Measurements from ENCODE around the gene KCNE4.

The KCNE4 gene

DNA sequence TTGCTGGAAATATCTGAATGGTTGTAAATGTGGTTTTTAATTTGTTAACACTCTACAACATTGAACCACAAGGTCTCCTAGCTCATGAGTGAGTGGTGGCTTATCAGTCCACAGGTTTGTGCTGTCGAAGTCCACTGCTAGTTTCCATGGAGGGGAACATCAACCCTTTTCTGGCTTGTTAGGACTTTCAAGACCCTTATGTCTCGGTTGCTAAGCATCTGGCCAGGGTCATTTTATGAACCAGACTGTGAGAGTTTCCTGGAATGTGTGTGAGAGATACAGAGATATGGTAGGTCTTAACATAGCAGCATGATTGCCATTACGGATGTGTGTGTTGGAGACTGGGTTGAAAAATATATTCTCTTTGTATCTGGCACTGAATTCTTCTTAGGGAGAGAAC, 36.9 kb downstream of the KCNE4 start:
- DNase-seq, result no peak

DNA sequence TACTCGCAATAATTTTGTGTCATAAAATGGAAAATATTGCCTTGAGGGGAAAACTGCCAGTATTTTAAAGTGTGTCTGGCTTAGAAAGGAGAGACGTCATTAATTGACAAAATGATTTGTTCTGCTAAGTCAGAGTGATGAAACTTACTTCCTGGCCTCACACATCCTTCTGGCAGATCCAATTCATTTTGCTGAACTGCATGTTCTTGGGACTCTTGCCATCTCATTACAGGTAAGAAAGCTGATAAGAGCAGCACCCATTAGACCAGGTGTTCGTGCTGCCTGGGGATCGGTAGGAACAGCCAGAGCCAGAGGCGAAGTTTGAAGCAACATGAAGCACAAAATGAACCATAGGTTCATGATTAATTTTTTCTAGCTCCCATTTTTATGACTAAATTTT, 38.0 kb downstream of the KCNE4 start:
- DNase-seq, result no peak

DNA sequence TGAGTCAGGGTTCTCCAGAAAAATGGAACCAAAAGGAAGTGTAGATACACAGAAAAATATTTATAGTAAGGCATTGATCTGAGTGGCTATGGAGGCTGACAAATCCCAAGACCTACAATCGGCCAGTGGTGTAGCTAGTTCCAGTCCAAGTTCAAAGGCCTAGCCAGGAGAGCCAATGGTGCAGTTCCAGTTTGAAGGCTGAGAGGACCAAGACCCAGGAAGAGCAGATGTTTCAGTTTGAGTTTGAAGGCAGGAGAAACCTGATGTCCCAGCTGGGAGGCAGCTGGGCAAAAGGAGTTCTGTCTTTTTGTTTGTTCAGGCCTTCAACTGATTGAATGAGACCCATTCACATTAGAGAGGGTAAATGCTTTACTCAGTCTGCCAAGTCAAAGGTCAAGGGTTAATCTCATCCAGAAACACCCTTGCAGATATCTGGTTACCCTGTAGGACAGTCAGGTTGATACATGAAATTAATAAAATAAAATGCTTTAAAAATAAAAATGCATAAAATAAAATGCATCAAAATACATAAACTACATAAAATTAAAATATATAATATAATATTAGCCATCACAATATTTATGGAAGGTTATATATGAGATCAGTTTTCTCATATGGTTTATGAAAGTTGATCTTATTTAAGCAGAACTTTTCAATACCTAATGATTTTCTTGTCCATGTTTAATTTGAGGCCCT, 38.7 kb downstream of the KCNE4 start:
- peak; percentile 23 for DNase-seq

DNA sequence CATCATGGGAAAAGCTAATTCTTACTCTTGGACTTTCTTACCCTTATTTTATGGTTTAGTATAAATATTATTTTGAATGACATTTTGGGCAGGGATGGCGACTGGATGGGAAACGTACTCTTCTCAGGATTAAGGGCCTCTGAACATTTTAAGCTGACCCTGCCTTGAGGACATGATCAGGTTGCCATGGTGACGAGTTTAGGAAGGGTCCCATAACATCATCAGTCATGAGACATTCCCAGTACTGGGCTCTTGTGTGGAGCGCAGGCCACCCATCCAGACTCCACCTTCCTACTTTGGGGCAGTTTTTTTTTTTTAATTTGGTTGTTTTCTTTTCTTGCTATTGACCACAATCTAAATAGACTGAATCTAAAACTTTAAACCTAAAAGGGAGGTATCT, 40.7 kb downstream of the KCNE4 start:
- no peak for DNase-seq

DNA sequence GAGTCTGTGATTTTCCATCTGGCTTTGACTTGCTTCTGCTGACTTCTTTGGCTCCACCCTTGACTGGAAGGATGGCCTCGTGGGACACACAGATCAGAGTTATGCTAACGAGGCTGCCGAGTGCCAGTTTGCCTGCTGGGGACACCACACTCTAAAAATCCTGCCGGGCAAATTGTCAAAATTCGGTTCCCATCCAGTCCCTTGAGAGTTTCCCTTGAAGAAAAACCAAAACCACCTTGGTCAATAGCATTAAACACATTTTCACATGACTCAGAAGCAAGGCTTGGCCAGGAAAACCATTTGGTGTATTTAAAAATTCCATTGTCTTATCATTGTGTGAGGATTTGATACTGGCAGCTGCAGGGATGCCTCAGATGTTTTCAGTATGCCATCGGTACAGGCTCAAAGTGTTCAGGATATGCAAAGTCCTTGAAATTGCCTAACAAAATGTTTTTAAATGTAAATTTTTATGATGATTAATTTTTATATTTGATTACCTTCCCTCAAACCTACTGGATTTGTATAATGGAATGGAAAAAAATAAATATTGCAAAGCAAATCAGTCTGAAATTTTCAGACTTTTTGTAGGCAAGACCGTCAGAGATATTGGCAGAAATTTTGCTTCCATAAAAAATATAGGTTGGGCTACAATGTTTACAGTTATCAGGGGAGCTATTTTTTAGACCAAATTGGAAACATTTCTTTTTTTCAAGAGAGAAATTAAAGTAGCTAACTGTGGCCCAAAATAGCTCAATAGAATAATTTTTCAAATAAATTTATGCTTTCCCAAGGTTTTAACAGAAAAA, 41.6 kb downstream of the KCNE4 start:
- no peak for DNase-seq

DNA sequence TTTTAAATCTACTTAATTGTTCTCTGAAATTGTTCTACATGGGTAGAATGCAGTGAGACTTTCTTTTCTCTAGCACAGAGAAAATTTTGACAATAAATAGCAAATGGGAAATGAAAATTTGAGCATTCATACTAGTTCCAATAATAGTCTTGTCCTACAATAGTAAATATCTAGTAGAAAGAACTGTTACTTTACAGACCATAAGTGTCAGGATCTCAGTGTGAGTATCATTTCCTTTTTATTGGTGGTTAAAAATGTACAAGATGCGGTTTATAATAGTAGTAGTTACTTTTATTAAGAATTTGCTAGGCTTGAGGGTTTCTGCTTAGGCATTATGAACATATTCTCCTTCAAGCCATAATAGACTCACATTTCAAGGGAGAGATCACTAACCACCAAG, 43.2 kb downstream of the KCNE4 start:
- no peak for DNase-seq

DNA sequence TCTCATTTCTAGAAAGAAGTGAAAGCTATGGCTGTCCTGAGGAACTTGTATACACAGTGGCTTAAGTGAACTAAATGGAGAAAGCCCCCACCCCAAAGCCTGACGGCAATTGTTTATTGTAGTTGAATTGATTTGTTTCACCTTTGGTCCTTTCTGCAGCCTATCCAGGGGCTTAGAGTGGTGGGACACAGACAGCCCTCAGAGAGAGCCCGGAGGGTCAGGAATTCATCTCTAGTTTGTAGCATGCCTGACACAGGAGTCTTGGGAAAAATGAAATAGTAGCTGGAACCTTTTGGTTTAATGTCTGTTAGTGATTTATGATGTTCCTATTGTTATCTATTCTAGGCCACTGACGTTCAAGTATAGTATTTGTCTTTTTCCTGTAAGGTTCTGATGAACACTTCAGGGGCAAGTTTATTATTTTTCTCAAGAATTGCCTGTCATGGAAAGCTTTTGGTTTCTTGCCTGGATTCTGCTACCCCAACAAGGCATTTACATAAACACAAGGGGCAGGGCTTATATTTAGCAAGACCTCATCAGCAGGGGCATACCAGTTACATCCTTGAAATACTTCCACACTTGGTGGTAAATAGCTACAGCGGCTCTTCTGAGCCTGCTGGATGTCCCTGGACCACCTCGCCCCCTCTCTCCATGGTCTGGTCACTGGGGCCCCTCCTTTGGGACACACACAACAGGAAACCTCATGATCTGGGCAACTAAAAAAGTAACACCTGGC, 44.4 kb downstream of the KCNE4 start:
- no peak for DNase-seq

DNA sequence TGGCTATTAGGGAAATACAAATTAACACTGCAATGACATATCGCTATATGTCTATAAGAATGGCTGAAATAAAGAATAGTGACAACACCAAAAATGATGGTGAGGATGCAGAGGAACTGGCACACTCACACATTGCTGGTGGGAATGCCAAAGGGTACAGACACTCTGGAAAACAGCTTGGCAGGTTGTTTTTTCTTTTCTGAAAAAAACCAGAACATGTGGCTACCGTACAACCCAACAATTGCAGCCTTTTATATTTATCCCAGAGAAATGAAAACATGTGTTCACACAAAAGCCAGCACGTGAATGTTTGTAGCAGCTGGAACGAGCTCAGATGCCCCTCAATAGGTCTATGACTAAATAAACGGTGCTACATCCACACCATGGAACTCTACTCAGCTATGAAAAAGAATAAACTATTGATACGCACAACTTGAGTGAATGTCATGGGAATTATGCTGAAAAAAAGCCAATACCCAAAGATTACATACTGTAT, 45.9 kb downstream of the KCNE4 start:
- DNase-seq, result no peak

DNA sequence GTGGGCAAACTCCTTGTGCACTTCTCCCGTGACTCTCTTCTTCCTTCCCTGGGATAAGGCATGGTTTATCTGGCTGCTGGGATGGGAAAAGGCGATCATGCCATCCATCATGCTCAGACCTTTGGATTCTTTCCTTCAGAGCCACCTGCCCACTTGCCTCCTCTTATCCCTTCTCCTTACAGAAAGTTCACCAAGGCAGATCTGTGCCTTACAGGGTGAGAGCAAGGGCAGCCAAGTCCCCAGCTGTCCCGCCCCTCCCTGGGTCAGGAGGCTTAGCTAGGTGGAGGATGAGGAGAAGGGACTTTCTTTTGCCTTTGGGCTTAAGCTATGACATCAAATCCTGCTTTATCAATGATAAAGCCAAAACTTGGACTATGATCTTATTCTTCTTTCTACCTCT, 47.6 kb downstream of the KCNE4 start:
- no peak for DNase-seq

DNA sequence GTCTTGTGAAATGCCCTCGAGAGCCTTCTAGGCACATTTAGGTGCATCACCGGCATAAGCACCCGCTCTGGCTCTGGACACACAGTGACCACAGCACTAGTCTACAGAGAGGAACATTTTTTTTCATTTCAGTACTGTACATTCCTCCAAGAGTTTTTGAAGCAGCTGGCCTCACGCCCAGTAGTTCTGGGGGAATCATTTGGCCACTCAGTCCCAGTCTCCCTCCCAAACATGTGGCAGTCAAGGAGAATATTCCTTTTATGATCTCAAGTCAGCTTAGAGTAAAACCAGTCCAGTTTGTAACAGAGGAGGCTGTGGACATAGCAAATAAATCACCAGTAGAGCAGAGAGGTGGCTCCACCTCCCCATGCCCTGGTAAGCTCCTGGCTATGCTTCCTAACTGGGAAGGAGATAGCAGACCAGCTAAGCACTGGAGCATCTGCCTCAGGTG, 48.1 kb downstream of the KCNE4 start:
- DNase-seq, result no peak

DNA sequence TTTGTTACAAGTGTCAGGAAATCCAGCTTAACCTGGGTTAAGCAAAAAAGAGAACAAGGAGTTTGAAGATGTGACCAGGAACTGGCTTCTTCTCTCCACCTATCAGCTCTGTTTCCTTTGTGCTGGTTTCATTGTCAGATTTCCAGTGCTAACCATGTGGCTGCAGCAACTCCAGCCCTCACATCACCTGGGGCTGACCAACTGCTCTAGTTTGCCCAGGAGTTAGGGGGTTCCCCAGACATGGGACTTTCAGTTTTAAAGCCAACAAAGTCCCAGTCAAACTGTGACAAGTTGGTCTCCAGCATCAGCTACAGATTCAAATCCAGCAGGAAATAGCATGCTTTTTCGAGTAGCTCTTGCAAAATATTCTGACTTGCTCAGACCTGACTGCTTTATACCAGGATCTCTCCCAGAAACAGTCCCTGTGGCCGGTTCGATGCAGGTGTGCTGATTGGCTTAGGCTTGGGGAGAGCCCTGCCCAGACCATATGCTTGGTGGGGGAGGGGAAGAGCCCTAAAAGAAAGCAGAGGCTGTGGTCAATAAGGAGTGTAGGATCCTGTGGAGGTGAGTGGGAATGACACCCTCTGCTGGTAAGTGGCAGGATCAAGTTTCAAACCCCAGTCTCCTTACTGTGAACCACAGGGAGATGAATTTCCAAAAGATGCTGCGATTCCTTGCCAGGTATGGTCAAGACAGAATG, 49.5 kb downstream of the KCNE4 start:
- no peak for DNase-seq

DNA sequence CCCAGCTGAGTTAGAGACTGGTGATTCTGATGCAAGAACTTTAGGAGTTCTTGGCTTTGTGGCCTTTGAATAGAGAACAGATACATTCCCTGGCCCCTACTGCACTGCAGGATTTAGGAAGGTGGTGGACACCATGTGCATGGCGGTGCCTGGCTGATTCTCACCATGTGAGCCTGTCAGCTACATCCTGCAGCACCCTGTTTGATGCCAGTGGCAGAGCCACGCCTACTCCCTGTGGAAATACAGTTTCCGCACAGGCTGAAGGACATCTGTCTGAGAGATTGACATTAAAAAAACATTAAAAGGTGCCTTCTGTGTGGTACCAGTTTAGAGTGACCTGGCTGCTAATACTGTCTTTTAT, 50.0 kb downstream of the KCNE4 start:
- DNase-seq, result no peak

DNA sequence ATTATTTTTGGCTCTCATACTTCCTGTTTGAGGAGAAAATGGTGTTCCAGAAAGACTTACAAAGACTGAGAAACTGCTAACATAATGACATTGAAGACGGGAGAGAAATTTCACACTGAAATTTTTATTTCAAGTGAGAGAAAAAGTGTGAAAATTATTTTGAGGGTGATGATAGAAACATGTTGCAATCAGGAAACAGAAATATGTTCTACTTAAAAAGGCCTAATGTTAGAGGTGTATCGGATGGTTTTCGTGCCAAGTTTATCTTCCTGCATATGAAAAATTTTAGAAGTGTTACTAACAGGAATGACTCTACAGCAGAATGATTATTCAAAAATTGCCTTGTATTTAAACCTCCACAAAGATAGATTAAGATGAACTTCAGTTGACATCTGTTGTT, 50.5 kb downstream of the KCNE4 start:
- DNase-seq, result no peak

DNA sequence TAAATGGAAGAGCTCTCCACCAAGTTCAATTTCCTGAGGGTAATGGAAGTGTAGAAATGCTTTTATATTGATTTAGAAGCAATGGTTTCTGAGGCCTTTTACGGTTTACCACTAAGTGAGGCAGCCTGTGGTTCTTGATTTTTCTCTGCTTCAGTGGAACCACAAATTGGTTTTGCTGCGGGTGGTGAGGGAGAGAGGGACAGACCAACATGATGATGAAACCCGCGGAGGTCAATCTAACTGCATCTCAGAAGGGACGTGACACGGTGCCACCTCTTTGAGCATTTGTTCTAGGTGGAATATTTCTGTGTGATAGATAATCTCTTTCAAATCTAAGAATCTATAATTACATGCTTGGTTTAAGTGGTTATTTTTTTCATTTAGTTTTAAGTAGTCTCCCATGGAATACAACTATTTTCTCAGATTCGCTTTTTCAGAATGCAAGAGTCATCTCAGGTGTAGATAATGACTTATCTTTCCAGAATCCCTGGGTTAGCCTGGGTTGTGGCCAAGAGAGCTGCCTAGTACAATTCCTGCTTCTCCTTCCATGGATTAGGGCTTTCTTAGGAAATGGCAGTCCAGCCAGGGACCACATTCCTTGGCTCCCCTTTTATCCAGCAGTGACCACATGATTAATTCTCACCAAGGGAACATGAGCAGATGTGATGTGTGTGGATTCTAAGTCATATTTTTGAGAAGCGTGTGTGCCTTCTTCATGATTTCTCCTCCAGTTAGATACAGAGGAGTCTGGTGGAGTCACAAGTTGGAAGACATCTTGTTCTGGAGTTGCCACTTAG, 52.5 kb downstream of the KCNE4 start:
- DNase-seq, result no peak

Measured in NCI-H2029 (cell line).